WTC11 (cell line): ENCODE results near the gene FNIP1. TPM values are rescaled to one million over a fixed set of nuclear protein-coding genes. Genes with fewer than 3 reads are reported as not detected.
A peak's percentile ranks its signal among the peaks of the same experiment; 100 is the strongest.

Experiments
- ATAC-seq: fragments of 200-7000 bp; cut with Tn5 transposase; 2 replicates; pipeline ENCODE4 v1.10.0; 2021; ENCODE audit warnings: mild to moderate bottlenecking, moderate library complexity
- CTCF ChIA-PET: fragments of 300-600 bp; sonication (Branson Sonifier 250); formaldehyde crosslinking; loops from one replicate; lab custom pipeline; 2021; ENCODE audit warnings: antibody characterized with exemption; lab: Charles Lee
- POLR2A ChIA-PET: fragments of 350-600 bp; sonication (Branson Sonifier 250); formaldehyde crosslinking; loops from one replicate; lab custom pipeline; 2021; ENCODE audit warnings: antibody characterized with exemption; lab: Charles Lee
- DNase-seq: peaks from one replicate; pipeline ENCODE4 v3.0.0; 2021; ENCODE audit warnings: low spot score
- H3K27ac Mint-ChIP-seq: 2 replicates; pipeline ENCODE4 v1.8.0; 2021; ENCODE audit warnings: mixed read lengths
- H3K27me3 Mint-ChIP-seq: 2 replicates; pipeline ENCODE4 v1.8.0; 2021; ENCODE audit warnings: low read depth, mild to moderate bottlenecking, moderate library complexity, mixed read lengths
- H3K36me3 Mint-ChIP-seq: 2 replicates; pipeline ENCODE4 v1.8.0; 2021; ENCODE audit warnings: mixed read lengths
- H3K4me1 Mint-ChIP-seq: 2 replicates; pipeline ENCODE4 v1.8.0; 2022; ENCODE audit warnings: mixed read lengths
- H3K4me3 Mint-ChIP-seq: 2 replicates; pipeline ENCODE4 v1.8.0; 2021; ENCODE audit warnings: mild to moderate bottlenecking, moderate library complexity, mixed read lengths
- H3K9me3 Mint-ChIP-seq: 2 replicates; pipeline ENCODE4 v1.8.0; 2021; ENCODE audit warnings: mixed read lengths
- ATF1 ChIP-seq: sonication (generic); formaldehyde crosslinking; IDR thresholded peaks from 2 replicates; pipeline ENCODE4 v1.8.1; 2023; ENCODE audit warnings: mild to moderate bottlenecking, moderate library complexity, missing genetic modification reagents
- ESRRA ChIP-seq: sonication (generic); formaldehyde crosslinking; IDR thresholded peaks from 2 replicates; pipeline ENCODE4 v1.8.1; 2022; ENCODE audit warnings: mild to moderate bottlenecking, missing genetic modification reagents, borderline replicate concordance
- MXD4 ChIP-seq: fragments of 250-450 bp; sonication (Bioruptor Pico); IDR thresholded peaks from 2 replicates; pipeline ENCODE4 v1.8.0; 2021; ENCODE audit warnings: mild to moderate bottlenecking, moderate library complexity, borderline replicate concordance
- MYBL2 ChIP-seq: sonication (generic); formaldehyde crosslinking; IDR thresholded peaks from 2 replicates; pipeline ENCODE4 v1.8.1; 2023; ENCODE audit warnings: mild to moderate bottlenecking, moderate library complexity, missing genetic modification reagents
- PRRX2 ChIP-seq: fragments of 250-450 bp; sonication (Bioruptor Pico); IDR thresholded peaks from 2 replicates; pipeline ENCODE4 v1.8.0; 2021; ENCODE audit warnings: mild to moderate bottlenecking
- SMAD4 ChIP-seq: sonication (generic); formaldehyde crosslinking; IDR thresholded peaks from 2 replicates; pipeline ENCODE4 v1.8.0; 2022; ENCODE audit warnings: mild to moderate bottlenecking, missing genetic modification reagents
- SOX15 ChIP-seq: fragments of 250-450 bp; sonication (Bioruptor Pico); IDR thresholded peaks from 2 replicates; pipeline ENCODE4 v1.9.0; 2021; ENCODE audit warnings: mild to moderate bottlenecking
- TCF7 ChIP-seq: sonication (generic); formaldehyde crosslinking; IDR thresholded peaks from 2 replicates; pipeline ENCODE4 v1.8.0; 2022; ENCODE audit warnings: mild to moderate bottlenecking, low read depth, missing genetic modification reagents, moderate library complexity
- ZNF121 ChIP-seq: sonication (generic); formaldehyde crosslinking; IDR thresholded peaks from 2 replicates; pipeline ENCODE4 v1.8.0; 2023; ENCODE audit warnings: missing genetic modification reagents
- ZNF219 ChIP-seq: sonication (generic); formaldehyde crosslinking; IDR thresholded peaks from 2 replicates; pipeline ENCODE4 v1.8.0; 2023; ENCODE audit warnings: missing genetic modification reagents, mild to moderate bottlenecking, borderline replicate concordance
- ZNF317 ChIP-seq: sonication (generic); formaldehyde crosslinking; IDR thresholded peaks from 2 replicates; pipeline ENCODE4 v1.8.1; 2023; ENCODE audit warnings: low read depth, mild to moderate bottlenecking, moderate library complexity, missing genetic modification reagents, borderline replicate concordance
- ZNF423 ChIP-seq: fragments of 250-450 bp; sonication (Bioruptor Pico); IDR thresholded peaks from 2 replicates; pipeline ENCODE4 v2.1.2; 2022; ENCODE audit warnings: mild to moderate bottlenecking, moderate library complexity
- ZNF671 ChIP-seq: fragments of 250-450 bp; sonication (Bioruptor Pico); IDR thresholded peaks from 2 replicates; pipeline ENCODE4 v1.8.0; 2021; ENCODE audit warnings: mild to moderate bottlenecking
- total RNA-seq: library from RNA; stranded (reverse); gene quantifications from 3 replicates; pipeline ENCODE4 v1.2.3, GENCODE V29; 2021
- TF ChIP-seq, protein P1 (sequence below): sonication (generic); formaldehyde crosslinking; IDR thresholded peaks from 2 replicates; pipeline ENCODE4 v1.8.0; 2022; ENCODE audit warnings: mild to moderate bottlenecking, missing genetic modification reagents
- TF ChIP-seq, protein P2 (sequence below): sonication (generic); formaldehyde crosslinking; IDR thresholded peaks from 2 replicates; pipeline ENCODE4 v1.8.1; 2023; ENCODE audit warnings: mild to moderate bottlenecking, missing genetic modification reagents, moderate library complexity
- TF ChIP-seq, protein P3 (sequence below): sonication (generic); formaldehyde crosslinking; conservative IDR thresholded peaks from 2 replicates; pipeline ENCODE4 v1.8.1; 2022; ENCODE audit warnings: mild to moderate bottlenecking, missing genetic modification reagents
- TF ChIP-seq, protein P4 (sequence below): sonication (generic); formaldehyde crosslinking; IDR thresholded peaks from 2 replicates; pipeline ENCODE4 v1.8.1; 2022; ENCODE audit warnings: mild to moderate bottlenecking, missing genetic modification reagents, moderate library complexity, borderline replicate concordance
- TF ChIP-seq, protein P5 (sequence below): fragments of 250-450 bp; sonication (Bioruptor Pico); IDR thresholded peaks from 2 replicates; pipeline ENCODE4 v1.8.0; 2021; ENCODE audit warnings: mild to moderate bottlenecking

The FNIP1 gene
- total RNA-seq, 1 experiment from 2014 or later: 17.2 TPM

DNA sequence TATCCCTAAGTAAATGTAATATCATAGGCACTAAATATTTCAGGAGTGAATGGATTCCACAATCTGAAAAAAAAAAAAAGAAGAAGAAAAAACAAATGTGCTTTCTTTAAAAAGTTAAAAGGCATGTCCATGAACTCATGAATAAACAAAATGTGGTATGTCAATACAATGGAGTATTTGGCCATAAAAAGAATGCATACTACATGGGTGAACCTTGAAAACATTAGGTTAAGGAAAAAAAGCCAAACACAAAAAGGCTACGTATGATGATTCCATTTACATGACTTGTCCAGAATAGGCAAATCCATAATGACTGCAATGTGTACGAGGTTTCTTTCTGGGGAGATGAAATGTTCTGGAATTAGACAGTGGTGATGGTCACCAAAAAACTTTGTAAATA lies 45.3 kb downstream of the FNIP1 start:
- Mint-ChIP-seq H3K27ac (no peak overlapping the region), H3K4me3 (no peak overlapping the region), H3K36me3 (0 out of 2 replicates have a peak, but pooled peaks cover 7% of the 10 kb centered on the region), H3K27me3 (no peaks in the 10 kb centered on the region), H3K4me1 (peaks cover 6% of the 10 kb centered on the region), H3K9me3 (peaks cover 5% of the 10 kb centered on the region)
- TF ChIP-seq ZNF671 (CRISPR knock-in tag) (no peak), ZNF423 (CRISPR knock-in tag) (no peak), SMAD4 (CRISPR knock-in tag) (no peak), PRRX2 (CRISPR knock-in tag) (no peak), ZNF121 (CRISPR knock-in tag) (no peak), MYBL2 (no peak)
- TF ChIP-seq, protein P1, sequence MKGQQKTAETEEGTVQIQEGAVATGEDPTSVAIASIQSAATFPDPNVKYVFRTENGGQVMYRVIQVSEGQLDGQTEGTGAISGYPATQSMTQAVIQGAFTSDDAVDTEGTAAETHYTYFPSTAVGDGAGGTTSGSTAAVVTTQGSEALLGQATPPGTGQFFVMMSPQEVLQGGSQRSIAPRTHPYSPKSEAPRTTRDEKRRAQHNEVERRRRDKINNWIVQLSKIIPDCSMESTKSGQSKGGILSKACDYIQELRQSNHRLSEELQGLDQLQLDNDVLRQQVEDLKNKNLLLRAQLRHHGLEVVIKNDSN (CRISPR knock-in tag): no peak
- CTCF ChIA-PET: no interaction called here
- DNase-seq (no peak), ATAC-seq (no peak)
- POLR2A ChIA-PET: no interaction called here

DNA sequence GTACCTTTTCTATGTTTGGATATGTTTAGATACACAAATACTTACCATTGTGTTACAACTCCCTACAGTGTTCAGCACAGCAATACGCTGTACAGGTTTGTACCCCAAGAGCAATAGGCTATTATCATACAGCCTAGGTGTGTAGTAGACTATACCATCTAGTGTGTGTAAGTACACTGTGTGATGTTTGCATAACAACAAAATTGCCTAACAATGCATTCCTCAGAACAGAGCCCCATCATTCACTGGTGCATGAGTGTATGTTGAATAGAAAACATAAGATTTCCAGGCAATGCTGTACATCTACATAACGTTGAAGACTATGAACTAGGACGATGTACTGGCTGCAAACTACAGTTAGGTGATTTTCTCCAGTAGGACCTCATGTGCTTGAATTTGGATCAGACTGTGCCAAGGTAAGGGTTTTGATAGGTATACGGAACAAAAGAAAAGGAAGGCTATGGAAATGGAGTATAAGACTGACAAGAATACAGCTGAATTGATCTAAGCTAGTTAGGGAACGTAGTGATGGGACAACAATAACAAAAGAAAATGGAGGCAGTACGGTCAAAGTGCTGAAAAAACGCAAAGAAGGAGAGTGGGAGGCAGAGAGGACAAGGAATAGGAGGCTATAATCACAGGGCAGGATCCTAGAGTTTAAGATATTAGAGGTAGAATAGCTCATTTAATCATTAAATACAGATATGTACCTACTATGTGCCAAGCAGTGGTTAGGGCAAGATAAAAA lies 46.9 kb downstream of the FNIP1 start:
- no peak for ATAC-seq
- CTCF ChIA-PET: no interaction called here
- no peak overlapping the region for H3K4me3 Mint-ChIP-seq
- peaks cover 6% of the 10 kb centered on the region for H3K4me1 Mint-ChIP-seq
- H3K27ac Mint-ChIP-seq: peak overlapping the region; percentile 3
- POLR2A ChIA-PET: no interaction called here
- H3K27me3 Mint-ChIP-seq: no peaks in the 10 kb centered on the region
- H3K36me3 Mint-ChIP-seq: 0 out of 2 replicates have a peak, but pooled peaks cover 7% of the 10 kb centered on the region
- no peak for DNase-seq
- H3K9me3 Mint-ChIP-seq: peaks cover 5% of the 10 kb centered on the region
- TF ChIP-seq, protein P2, sequence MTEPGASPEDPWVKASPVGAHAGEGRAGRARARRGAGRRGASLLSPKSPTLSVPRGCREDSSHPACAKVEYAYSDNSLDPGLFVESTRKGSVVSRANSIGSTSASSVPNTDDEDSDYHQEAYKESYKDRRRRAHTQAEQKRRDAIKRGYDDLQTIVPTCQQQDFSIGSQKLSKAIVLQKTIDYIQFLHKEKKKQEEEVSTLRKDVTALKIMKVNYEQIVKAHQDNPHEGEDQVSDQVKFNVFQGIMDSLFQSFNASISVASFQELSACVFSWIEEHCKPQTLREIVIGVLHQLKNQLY: no peak
- TF ChIP-seq, protein P3, sequence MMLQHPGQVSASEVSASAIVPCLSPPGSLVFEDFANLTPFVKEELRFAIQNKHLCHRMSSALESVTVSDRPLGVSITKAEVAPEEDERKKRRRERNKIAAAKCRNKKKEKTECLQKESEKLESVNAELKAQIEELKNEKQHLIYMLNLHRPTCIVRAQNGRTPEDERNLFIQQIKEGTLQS (CRISPR knock-in tag): no peak
- no peak for TF ChIP-seq ZNF121 (CRISPR knock-in tag)
- no peak for TF ChIP-seq ESRRA
- TF ChIP-seq ZNF219 (CRISPR knock-in tag): no peak
- no peak for TF ChIP-seq TCF7 (CRISPR knock-in tag)
- TF ChIP-seq ATF1 (CRISPR knock-in tag): no peak
- TF ChIP-seq MXD4 (CRISPR knock-in tag): no peak
- TF ChIP-seq, protein P4, sequence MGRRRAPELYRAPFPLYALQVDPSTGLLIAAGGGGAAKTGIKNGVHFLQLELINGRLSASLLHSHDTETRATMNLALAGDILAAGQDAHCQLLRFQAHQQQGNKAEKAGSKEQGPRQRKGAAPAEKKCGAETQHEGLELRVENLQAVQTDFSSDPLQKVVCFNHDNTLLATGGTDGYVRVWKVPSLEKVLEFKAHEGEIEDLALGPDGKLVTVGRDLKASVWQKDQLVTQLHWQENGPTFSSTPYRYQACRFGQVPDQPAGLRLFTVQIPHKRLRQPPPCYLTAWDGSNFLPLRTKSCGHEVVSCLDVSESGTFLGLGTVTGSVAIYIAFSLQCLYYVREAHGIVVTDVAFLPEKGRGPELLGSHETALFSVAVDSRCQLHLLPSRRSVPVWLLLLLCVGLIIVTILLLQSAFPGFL (CRISPR knock-in tag): no peak
- TF ChIP-seq, protein P5, sequence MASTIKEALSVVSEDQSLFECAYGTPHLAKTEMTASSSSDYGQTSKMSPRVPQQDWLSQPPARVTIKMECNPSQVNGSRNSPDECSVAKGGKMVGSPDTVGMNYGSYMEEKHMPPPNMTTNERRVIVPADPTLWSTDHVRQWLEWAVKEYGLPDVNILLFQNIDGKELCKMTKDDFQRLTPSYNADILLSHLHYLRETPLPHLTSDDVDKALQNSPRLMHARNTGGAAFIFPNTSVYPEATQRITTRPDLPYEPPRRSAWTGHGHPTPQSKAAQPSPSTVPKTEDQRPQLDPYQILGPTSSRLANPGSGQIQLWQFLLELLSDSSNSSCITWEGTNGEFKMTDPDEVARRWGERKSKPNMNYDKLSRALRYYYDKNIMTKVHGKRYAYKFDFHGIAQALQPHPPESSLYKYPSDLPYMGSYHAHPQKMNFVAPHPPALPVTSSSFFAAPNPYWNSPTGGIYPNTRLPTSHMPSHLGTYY: no peak
- TF ChIP-seq SOX15: no peak

DNA sequence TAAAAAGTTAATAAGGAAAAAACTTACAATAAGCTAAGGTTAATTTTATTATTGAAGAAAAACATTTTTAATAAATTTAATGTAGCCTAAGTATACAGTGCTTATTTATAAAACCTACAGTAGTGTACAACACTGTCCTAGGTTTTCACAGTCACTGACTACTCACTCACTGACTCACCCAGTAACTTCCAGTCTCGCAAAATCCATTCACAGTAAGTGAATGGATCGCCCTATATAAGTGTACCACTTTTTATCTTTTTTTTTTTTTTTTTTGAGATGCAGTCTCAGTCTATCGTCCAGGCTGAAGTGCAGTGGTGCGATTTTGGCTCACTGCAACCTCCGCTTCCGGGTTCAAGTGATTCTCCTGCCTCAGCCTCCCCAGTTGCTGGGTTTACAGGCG lies 47.7 kb downstream of the FNIP1 start:
- H3K36me3 Mint-ChIP-seq: 0 out of 2 replicates have a peak, but pooled peaks cover 7% of the 10 kb centered on the region
- no peak overlapping the region for H3K27ac Mint-ChIP-seq
- ChIA-PET CTCF (interaction anchor here (0.6 kb wide), 1 partner anchor 49 kb away, joined by 4 read pairs; no protein-coding TSS in a partner anchor), POLR2A (no interaction called here)
- H3K27me3 Mint-ChIP-seq: no peaks in the 10 kb centered on the region
- no peak for ATAC-seq
- no peak for DNase-seq
- no peak for TF ChIP-seq ZNF317 (CRISPR knock-in tag)
- peaks cover 6% of the 10 kb centered on the region for H3K4me1 Mint-ChIP-seq
- no peak overlapping the region for H3K4me3 Mint-ChIP-seq
- H3K9me3 Mint-ChIP-seq: peaks cover 5% of the 10 kb centered on the region
